T follicular helper cell (primary cell): ENCODE results near the gene PGGHG.
A peak's percentile ranks its signal among the peaks of the same experiment; 100 is the strongest.
"Not testable (repeated sequence)": the region's sequence is repeated elsewhere in the genome, so short reads cannot be mapped to it uniquely, and the experiment has no call there.

Experiments used
- DNase-seq: peaks from one replicate; pipeline ENCODE4 v3.0.0-alpha.2; 2020; ENCODE audit warnings: low read depth

Gene PGGHG

GRCh38 chr11:313787-314553, 25.0 kb downstream of the PGGHG start, which contains the start of gene IFITM1:
Gene IFITM1 (plus strand): TSS chr11:314040. CDS start chr11:314171, 131 bp downstream.
- DNase-seq: peak; percentile 46

GRCh38 chr11:314554-314875, 25.6 kb downstream of the PGGHG start:
- not testable (repeated sequence) for DNase-seq

- no peak for DNase-seq
Measured at GRCh38 chr11:315051-315481, 26.1 kb downstream of the PGGHG start.

- no peak for DNase-seq
Measured at GRCh38 chr11:315516-315994, 26.6 kb downstream of the PGGHG start.

GRCh38 chr11:316031-316701, 27.2 kb downstream of the PGGHG start:
- DNase-seq: no peak

- DNase-seq: no peak
Measured at GRCh38 chr11:316891-317301, 28.0 kb downstream of the PGGHG start.

GRCh38 chr11:317668-318404, 28.9 kb downstream of the PGGHG start:
- not testable (repeated sequence) for DNase-seq

GRCh38 chr11:318405-319120, 29.6 kb downstream of the PGGHG start:
- not testable (repeated sequence) for DNase-seq

GRCh38 chr11:319121-319887, 30.4 kb downstream of the PGGHG start:
- not testable (repeated sequence) for DNase-seq

GRCh38 chr11:319888-320273, 31.0 kb downstream of the PGGHG start:
- DNase-seq: not testable (repeated sequence)

- DNase-seq: no peak
Measured at GRCh38 chr11:324156-324555, 35.2 kb downstream of the PGGHG start.

GRCh38 chr11:324593-325517, 35.9 kb downstream of the PGGHG start:
- not testable (repeated sequence) for DNase-seq

GRCh38 chr11:325796-326591, 37.1 kb downstream of the PGGHG start:
- no peak for DNase-seq

GRCh38 chr11:326592-326841, 37.6 kb downstream of the PGGHG start:
- no peak for DNase-seq

- peak; percentile 40 for DNase-seq
Measured at GRCh38 chr11:326842-327580, 38.1 kb downstream of the PGGHG start.

GRCh38 chr11:327581-327923, 38.6 kb downstream of the PGGHG start:
- no peak for DNase-seq

GRCh38 chr11:328012-328411, 39.1 kb downstream of the PGGHG start:
- no peak for DNase-seq

- DNase-seq: not testable (repeated sequence)
Measured at GRCh38 chr11:328516-329100, 39.7 kb downstream of the PGGHG start.

GRCh38 chr11:329886-330253, 40.9 kb downstream of the PGGHG start:
- DNase-seq: no peak
